Progenitor cell of endocrine pancreas (in vitro differentiated cells): ENCODE results near the gene PANX2. TPM values are rescaled to one million over a fixed set of nuclear protein-coding genes. Genes with fewer than 3 reads are reported as not detected.

Experiments used
- DNase-seq: peaks from one replicate; pipeline ENCODE4 v3.0.0; 2021; ENCODE audit warnings: low spot score; ENCODE audit not compliant: unreplicated experiment
- H3K27ac Mint-ChIP-seq: 2 replicates; pipeline ENCODE4 v1.8.0; 2021; ENCODE audit warnings: mild to moderate bottlenecking, moderate library complexity, mixed read lengths
- H3K27me3 Mint-ChIP-seq: 2 replicates; pipeline ENCODE4 v1.8.0; 2021; ENCODE audit warnings: mixed read lengths
- H3K36me3 Mint-ChIP-seq: 2 replicates; pipeline ENCODE4 v1.8.0; 2022; ENCODE audit warnings: mixed read lengths; ENCODE audit not compliant: insufficient read depth
- H3K4me1 Mint-ChIP-seq: 2 replicates; pipeline ENCODE4 v1.8.0; 2021; ENCODE audit warnings: low read depth, mixed read lengths
- H3K4me3 Mint-ChIP-seq: 2 replicates; pipeline ENCODE4 v1.8.0; 2021; ENCODE audit warnings: low read depth, mild to moderate bottlenecking, moderate library complexity, mixed read lengths
- H3K9me3 Mint-ChIP-seq: 2 replicates; pipeline ENCODE4 v1.8.0; 2021; ENCODE audit warnings: low read depth, mixed read lengths
- CTCF ChIP-seq: fragments of 200-600 bp; sonication (generic); IDR thresholded peaks from one replicate; pipeline ENCODE4 v1.5.0; 2021; ENCODE audit warnings: antibody characterized with exemption, mild to moderate bottlenecking; ENCODE audit not compliant: unreplicated experiment
- total RNA-seq: library from RNA; stranded (reverse); gene quantifications from 2 replicates; pipeline ENCODE4 v1.2.1, GENCODE V29; 2021

PANX2 gene
- total RNA-seq, 1 donor from 2014 or later: 6.3 TPM

- Mint-ChIP-seq H3K9me3 (no peaks in the 10 kb centered on the region), H3K27ac (no peak overlapping the region), H3K4me1 (peaks cover under 1% of the 10 kb centered on the region), H3K27me3 (no peaks in the 10 kb centered on the region), H3K4me3 (no peak overlapping the region), H3K36me3 (peaks cover 26% of the 10 kb centered on the region)
- no peak for DNase-seq
- no peak for TF ChIP-seq CTCF
Observed at GRCh38 chr22:50207383-50208140, 37.0 kb downstream of the PANX2 start.

- DNase-seq: no peak
- no peak for TF ChIP-seq CTCF
- no peaks in the 10 kb centered on the region for H3K4me1 Mint-ChIP-seq
- H3K27me3 Mint-ChIP-seq: no peaks in the 10 kb centered on the region
- no peak overlapping the region for H3K27ac Mint-ChIP-seq
- peaks cover 28% of the 10 kb centered on the region for H3K36me3 Mint-ChIP-seq
- no peak overlapping the region for H3K4me3 Mint-ChIP-seq
- H3K9me3 Mint-ChIP-seq: no peaks in the 10 kb centered on the region
Observed at GRCh38 chr22:50208430-50208938, 38.0 kb downstream of the PANX2 start.

GRCh38 chr22:50208939-50209892, 38.7 kb downstream of the PANX2 start:
- Mint-ChIP-seq H3K4me3 (no peak overlapping the region), H3K27ac (no peak overlapping the region), H3K36me3 (peaks cover 28% of the 10 kb centered on the region), H3K9me3 (no peaks in the 10 kb centered on the region), H3K4me1 (no peaks in the 10 kb centered on the region), H3K27me3 (no peaks in the 10 kb centered on the region)
- no peak for TF ChIP-seq CTCF
- no peak for DNase-seq

DNA sequence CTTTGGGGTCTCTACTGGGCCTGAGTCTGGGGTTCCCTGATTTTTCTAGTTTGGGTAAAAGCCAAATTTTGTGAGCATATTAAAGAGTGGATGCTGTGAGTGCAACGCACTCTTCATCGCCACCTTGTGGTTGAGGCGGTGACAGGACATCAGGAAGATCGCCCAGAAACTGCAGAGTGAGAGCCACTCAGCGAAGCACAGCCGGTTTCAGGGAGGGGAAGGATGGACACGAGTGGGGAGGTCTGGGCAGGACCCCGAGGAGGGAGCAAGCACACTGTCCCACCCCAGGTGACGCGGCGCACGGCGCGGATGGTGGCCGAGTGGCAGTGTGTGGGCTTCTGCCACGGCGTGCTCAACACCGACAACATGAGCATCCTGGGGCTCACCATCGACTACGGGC, 39.4 kb downstream of the PANX2 start:
- Mint-ChIP-seq H3K27me3 (no peaks in the 10 kb centered on the region), H3K36me3 (peaks cover 29% of the 10 kb centered on the region), H3K4me1 (no peaks in the 10 kb centered on the region), H3K27ac (peak overlapping the region; percentile 67), H3K4me3 (no peak overlapping the region), H3K9me3 (no peaks in the 10 kb centered on the region)
- peak; percentile 82 for TF ChIP-seq CTCF
- no peak for DNase-seq
